ENCODE results near the gene BRCA2.

The BRCA2 gene

GRCh38 chr13:32315238-32316027, at the start of gene BRCA2, which contains the start of gene ZAR1L:
Gene BRCA2 (plus strand): TSS chr13:32315508. CDS start chr13:32316461, 953 bp downstream.
Gene ZAR1L (minus strand): TSS chr13:32315363. CDS start chr13:32311925, 3,438 bp downstream.
- DNase-seq = peak; percentile 66

GRCh38 chr13:32265726-32266125, 49.6 kb upstream of the BRCA2 start:
- no peak for DNase-seq

- no peak for DNase-seq
Measured at GRCh38 chr13:32266130-32266529, 49.2 kb upstream of the BRCA2 start.

GRCh38 chr13:32267836-32268439, 47.4 kb upstream of the BRCA2 start:
- no peak for DNase-seq

- no peak for DNase-seq
Measured at GRCh38 chr13:32272021-32272683, 43.2 kb upstream of the BRCA2 start.

GRCh38 chr13:32277839-32278238, 37.5 kb upstream of the BRCA2 start:
- DNase-seq = no peak

GRCh38 chr13:32278426-32278825, 36.9 kb upstream of the BRCA2 start:
- DNase-seq = no peak

GRCh38 chr13:32281096-32281495, 34.2 kb upstream of the BRCA2 start:
- DNase-seq = no peak

- no peak for DNase-seq
Measured at GRCh38 chr13:32282096-32282711, 33.1 kb upstream of the BRCA2 start.

GRCh38 chr13:32284927-32285632, 30.2 kb upstream of the BRCA2 start:
- DNase-seq = no peak

- DNase-seq = no peak
Measured at GRCh38 chr13:32285633-32285965, 29.7 kb upstream of the BRCA2 start.

- no peak for DNase-seq
Measured at GRCh38 chr13:32297206-32297605, 18.1 kb upstream of the BRCA2 start.

GRCh38 chr13:32298695-32299094, 16.6 kb upstream of the BRCA2 start:
- no peak for DNase-seq

- no peak for DNase-seq
Measured at GRCh38 chr13:32299893-32300292, 15.4 kb upstream of the BRCA2 start.

- no peak for DNase-seq
Measured at GRCh38 chr13:32300406-32300805, 14.9 kb upstream of the BRCA2 start.

- DNase-seq = no peak
Measured at GRCh38 chr13:32300920-32301319, 14.4 kb upstream of the BRCA2 start.

- no peak for DNase-seq
Measured at GRCh38 chr13:32302461-32302860, 12.8 kb upstream of the BRCA2 start.

- no peak for DNase-seq
Measured at GRCh38 chr13:32305646-32306045, 9.7 kb upstream of the BRCA2 start.

- no peak for DNase-seq
Measured at GRCh38 chr13:32309312-32310133, 5.8 kb upstream of the BRCA2 start.

GRCh38 chr13:32310134-32310706, 5.1 kb upstream of the BRCA2 start:
- DNase-seq = no peak

GRCh38 chr13:32311188-32311897, 4.0 kb upstream of the BRCA2 start:
- no peak for DNase-seq
